Embryonic facial prominence (tissue), 1 donor: ENCODE results near the gene TGM1.
"Not testable (repeated sequence)": the region's sequence is repeated elsewhere in the genome, so short reads cannot be mapped to it uniquely, and the experiment has no call there.

Experiments used
- DNase-seq: peaks from one replicate; pipeline ENCODE4 v3.0.0-alpha.2; 2016; ENCODE audit errors: extremely low spot score

The TGM1 gene

DNA sequence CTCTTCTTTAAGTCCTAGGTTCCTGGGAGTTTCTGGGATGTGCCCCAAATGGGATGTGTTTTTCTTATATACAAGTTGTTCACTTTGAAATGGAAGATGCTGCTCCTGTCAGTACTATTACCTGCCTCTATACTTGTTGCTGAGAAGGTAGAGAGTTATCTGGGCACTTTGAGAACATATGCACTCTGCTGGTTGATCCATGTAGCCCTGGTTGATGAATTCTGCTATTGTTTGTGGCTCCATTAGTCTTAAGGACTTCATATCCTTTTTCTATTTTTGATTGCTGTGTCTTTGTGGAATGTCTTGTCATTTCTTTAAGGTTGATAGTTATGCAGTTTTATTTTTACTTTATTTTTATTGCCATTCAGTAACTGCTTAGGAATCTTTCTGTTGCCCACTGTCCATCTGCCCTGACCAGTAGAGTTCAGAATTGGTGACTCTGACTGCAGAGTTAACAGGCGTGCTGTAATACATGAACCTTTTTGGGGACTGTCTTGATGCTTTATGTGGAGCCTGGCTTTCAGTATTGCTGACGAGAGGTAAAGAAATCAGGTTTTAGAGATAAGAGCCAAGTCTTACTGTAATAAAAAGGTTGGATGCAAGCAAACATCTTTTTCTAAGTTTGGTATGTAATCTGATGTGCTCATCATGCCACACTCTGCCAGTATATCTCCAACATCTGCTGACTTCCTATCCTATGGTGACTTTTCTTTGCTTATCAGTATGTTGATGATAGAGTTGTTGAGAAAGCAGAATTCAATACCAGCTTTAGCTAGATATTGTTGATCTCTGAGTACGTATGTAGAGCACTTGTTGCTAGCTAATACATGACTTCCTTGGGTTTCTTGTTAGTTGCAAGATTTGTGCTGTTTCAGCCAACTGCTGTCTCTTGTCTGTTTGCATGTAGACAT lies 28.6 kb downstream of the TGM1 start:
- DNase-seq = no peak

DNA sequence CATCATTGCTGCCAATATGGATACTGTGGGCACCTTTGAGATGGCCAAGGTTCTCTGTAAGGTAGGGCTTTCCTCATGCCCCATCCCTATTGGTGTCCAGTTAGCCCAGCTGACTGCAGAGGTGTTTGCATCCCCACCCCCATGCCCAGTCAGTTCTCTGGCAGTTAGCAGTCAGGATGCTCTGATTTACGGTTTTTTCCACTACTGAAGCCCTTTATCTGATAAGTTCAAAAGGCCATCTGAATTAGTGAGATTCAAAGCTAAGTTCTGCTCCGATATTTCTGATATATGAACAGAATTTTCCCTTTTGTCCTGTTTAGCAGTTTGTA lies 29.5 kb downstream of the TGM1 start:
- DNase-seq = no peak

GRCh38 chr14:24232645-24233537 lies 30.1 kb downstream of the TGM1 start, which contains the start of gene GMPR2:
GMPR2 (plus strand) TSS chr14:24232929; CDS start chr14:24233254, 325 bp downstream.
- no peak for DNase-seq

DNA sequence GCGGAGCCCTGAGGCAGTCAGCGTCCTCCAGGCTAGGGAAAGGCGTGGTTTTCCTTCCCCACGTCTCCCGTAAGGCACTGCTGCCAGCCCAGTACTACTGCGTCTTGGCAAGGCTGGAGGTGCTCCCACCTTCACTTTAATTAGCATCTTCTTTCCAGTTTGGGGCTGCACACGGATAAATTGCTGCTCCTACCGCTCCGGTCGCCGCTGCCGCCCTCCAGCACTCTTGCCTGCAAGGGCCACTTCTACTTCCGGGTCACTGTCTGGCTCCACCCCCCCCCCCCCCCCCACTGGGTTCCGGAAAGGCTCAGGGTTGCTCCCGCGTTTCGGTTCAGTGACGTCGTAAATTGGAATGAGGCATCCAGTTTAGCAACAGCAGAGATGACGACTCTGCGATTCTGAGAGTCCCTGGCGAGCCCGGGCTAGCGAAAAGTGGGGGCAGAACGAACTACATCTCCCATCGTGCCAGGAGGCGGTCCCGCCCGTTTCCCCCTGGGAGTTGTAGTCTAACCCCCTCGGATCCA lies 30.8 kb downstream of the TGM1 start, which contains the start of gene NEDD8:
NEDD8 (minus strand) TSS at position 247 of the 524 bp plus-strand sequence; CDS start at position 147, 100 bp downstream.
- peak; percentile 77 for DNase-seq

GRCh38 chr14:24231263-24232120 lies 31.5 kb downstream of the TGM1 start:
- DNase-seq = no peak

DNA sequence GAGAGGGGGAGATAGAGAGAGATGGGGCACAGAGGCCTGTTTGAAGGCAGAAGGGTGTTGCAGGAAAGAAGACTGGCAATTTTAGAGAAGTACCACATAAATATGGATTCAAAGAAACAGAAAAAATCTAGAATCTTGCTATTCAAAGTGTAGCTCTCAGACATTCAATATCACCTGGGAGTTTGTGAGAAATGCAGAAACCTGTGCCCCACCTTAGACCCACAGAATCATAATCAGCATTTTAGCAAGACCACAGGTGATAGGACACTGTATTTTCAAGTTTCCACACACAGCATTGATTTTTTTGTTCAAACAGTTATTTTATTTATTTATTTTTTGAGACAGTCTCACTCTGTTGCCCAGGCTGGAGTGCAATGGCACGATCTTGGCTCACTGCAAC lies 34.1 kb downstream of the TGM1 start:
- DNase-seq = no peak

GRCh38 chr14:24226473-24226872 lies 36.5 kb downstream of the TGM1 start:
- DNase-seq = no peak

- no peak for DNase-seq
Measured at GRCh38 chr14:24224618-24225071, 38.3 kb downstream of the TGM1 start.

- DNase-seq = not testable (repeated sequence)
Measured at GRCh38 chr14:24222987-24223386, 40.0 kb downstream of the TGM1 start.

DNA sequence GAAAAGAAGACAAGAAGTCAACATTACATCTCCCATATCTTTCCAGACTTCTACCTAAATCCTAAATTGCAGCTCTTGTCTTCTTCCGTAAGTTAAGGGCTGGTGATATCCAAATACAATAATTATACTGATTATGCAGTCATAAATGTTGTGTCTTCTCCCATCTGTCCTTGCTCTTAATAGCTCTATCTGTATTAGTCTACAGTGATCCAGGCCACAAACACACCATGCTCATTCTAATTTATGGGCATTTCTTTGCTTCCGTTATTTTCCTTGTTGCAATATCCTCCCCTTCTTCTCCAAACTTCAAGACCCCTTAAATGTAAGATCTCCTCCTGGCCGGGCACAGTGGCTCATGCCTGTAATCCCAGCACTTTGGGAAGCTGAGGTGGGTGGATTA lies 43.5 kb downstream of the TGM1 start:
- no peak for DNase-seq

DNA sequence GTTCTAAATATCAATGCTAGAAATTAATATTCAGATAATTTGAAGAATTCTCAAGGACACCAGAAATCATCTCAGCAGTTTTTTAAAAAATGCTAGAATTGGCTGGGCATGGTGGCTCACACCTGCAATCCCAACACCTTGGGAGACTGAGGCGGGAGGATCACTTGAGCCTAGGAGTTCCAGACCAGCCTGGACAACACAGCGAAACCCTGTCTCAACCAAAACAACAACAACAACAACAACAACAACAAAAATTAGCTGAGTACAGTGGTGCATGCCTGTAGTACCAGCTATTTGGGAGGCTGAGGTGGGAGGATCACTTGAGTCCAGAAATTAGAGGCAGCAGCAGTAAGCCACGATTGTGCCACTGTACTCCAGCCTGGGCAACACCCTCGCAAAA lies 43.9 kb downstream of the TGM1 start:
- DNase-seq = no peak

- DNase-seq = not testable (repeated sequence)
Measured at GRCh38 chr14:24216876-24217275, 46.1 kb downstream of the TGM1 start.

DNA sequence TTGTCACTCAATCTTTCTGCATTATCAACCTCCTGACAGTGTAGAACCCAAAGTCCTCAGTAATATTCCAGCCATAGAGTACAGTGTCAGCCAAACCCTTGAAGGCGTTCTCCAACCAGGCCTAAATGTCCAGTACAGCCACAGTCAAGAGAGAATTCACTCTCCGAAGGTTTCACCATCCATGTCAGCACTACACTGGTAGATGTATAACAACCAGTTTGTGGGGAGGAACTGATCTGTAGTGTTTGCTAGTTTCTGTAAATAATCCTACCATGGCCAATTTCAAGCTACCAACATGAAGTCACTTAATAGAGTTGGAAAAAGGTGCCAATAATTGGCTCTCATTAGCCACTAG lies 46.7 kb downstream of the TGM1 start:
- no peak for DNase-seq

DNA sequence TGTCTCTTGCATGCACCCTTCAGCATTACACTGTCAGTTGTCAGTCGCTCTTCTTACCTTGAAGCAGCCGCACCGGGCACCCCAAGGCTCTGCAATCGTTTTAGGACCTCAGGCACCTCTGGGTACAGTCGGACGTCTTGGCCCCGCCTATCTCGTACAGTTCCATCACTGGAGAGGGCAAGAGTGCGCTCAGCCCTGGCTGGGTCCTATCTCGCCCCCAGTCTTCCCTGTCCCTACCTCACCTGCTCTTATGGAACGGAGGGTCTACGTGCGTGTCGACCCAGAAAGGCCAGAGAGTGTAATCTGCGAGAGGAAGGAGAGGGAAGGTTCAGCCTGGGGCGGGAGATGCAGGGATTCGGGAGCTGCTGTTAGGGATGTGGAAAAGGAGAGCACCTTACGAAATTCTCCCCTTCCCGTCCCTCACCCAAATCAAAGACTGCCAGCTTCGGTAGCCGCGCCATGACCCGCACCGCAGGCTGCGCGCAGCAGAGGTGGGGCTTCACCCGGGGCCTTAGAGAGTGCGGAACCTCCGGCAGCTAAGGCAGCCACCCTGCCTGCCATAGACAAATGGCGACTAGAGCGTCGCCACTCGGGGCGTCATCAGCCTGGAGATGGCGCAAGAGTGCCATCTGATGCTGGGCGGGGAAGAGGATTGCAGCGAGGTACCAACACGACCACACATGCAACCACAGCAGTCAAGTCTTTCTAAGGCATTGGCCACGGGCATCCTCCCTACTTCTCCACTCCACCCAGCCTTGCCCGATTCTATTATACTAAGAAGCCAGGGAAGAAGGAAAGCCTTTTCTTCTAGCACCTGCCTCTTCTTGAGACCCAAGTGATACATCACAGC lies 47.3 kb downstream of the TGM1 start, which contains the start of gene MDP1:
MDP1 (minus strand) TSS at position 572 of the 850 bp plus-strand sequence; CDS start at position 461, 111 bp downstream.
- peak; percentile 79 for DNase-seq

- no peak for DNase-seq
Measured at GRCh38 chr14:24213866-24214662, 48.9 kb downstream of the TGM1 start.

GRCh38 chr14:24212924-24213865 lies 49.8 kb downstream of the TGM1 start, which contains the start of gene CHMP4A:
CHMP4A (minus strand) TSS chr14:24213488; CDS start chr14:24213439, 49 bp downstream.
- peak; percentile 94 for DNase-seq

DNA sequence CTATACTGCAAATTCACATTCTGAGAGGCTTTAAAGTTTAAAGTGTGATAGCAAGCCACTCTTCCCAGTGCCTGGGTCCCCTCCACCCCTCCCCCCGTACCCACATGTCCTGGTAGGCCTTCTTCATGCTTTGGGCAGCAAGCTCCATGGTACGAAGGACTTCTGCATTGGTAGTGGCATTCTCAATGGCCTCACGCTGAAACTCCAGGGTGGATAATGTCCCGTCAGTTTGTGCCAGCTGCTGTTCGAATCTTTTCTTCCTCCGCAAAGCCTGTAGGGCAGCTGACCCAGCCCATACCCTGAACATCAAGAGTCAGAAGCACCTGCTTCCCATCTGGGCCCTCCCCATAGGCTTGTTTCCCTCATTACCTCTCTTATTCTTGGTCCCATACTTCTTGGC lies 51.7 kb downstream of the TGM1 start:
- no peak for DNase-seq

DNA sequence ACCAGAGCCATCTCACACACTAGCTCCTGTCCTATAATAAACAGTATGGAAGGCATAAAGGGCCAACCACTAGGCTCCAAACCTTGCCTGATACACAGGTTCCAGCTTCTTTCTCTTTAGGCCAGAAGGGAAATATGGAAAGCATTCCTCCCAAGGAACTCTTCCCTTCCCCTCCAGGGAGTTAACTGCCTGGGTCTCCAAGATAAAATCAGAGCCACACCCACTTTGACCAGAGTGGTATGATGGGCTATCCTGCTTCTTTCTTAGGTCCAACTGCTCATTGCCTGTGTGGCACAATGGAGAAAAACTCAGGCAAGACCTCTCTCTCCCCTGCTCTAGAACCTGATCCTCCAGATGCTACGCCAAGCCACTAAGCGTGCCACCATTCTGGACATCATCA lies 55.4 kb downstream of the TGM1 start:
- DNase-seq = no peak
